GM12878 (cell line): Measurements from ENCODE around the gene GARIN5A. TPM values are rescaled to one million over a fixed set of nuclear protein-coding genes. Genes with fewer than 3 reads are reported as not detected.

Experiments
- ASH2L ChIP-seq: fragments of 300-600, 200-600 bp; sonication (generic); IDR thresholded peaks from 2 replicates; pipeline ENCODE4 v1.6.1; 2017; ENCODE audit warnings: low read depth, mild to moderate bottlenecking, borderline replicate concordance
- E4F1 ChIP-seq: fragments of 450-650 bp; IDR thresholded peaks from 2 replicates; pipeline ENCODE4 v1.6.1; 2018; ENCODE audit warnings: borderline replicate concordance, mild to moderate bottlenecking; ENCODE audit not compliant: partially characterized antibody
- TAF1 ChIP-seq: IDR thresholded peaks from 2 replicates; pipeline ENCODE4 v1.6.1; 2011; ENCODE audit warnings: mild to moderate bottlenecking, low read depth, low read length, borderline replicate concordance
- USF1 ChIP-seq: IDR thresholded peaks from 2 replicates; pipeline ENCODE4 v1.6.1; 2011; ENCODE audit warnings: borderline replicate concordance, low read depth, mild to moderate bottlenecking, moderate library complexity, mixed read lengths, low read length; ENCODE audit not compliant: insufficient read depth; ENCODE audit errors: extremely low read length
- polyA plus RNA-seq, 11 experiments: library from polyadenylated mRNA; depleted of rRNA in 4 of 11; unstranded in 6 of 11; stranded (reverse) in 5 of 11; fragments of >200 nt; fragmentation: Nextera tagmentation in 4 of 11; fragmentation: Illumina TruSeq in 1 of 11; extraction: Ambion mirVana in 4 of 11; extraction: Trizol in 1 of 11; gene quantifications; 1 replicate in 1 of 11; 2 replicates in 10 of 11; pipeline versions ENCODE4 v1.2.1 to v1.2.3, GENCODE V29; 2011 to 2016; ENCODE audit warnings: inconsistent platforms in 2 of 11, missing spikeins in 2 of 11, low read depth in 1 of 11
- total RNA-seq, 4 experiments: library from RNA; depleted of rRNA in 3 of 4; stranded (reverse); fragments of >200 nt in 3 of 4; fragmentation: Illumina TruSeq in 1 of 4; extraction: Trizol in 1 of 4; gene quantifications; 2 replicates each; pipeline versions ENCODE4 v1.2.1 to v1.2.3, GENCODE V29; 2013 to 2021
- TF ChIP-seq, protein P1 (sequence below): fragments of 450-650 bp; IDR thresholded peaks from 2 replicates; pipeline ENCODE4 v1.6.1; 2018; ENCODE audit warnings: mild to moderate bottlenecking, low read depth, moderate library complexity; ENCODE audit not compliant: partially characterized antibody
- TF ChIP-seq, protein P2 (sequence below): fragments of 450-650 bp; IDR thresholded peaks from 2 replicates; pipeline ENCODE4 v1.6.1; 2017; ENCODE audit warnings: antibody characterized with exemption, mild to moderate bottlenecking, moderate library complexity

The GARIN5A gene
- total and polyA plus RNA-seq, 10 of the 15 experiments (the other 5 are each of a cell fraction or from before 2014, with no cell fraction given) = 0.18 to 1.2 (median 0.24) TPM; not detected in 6

DNA sequence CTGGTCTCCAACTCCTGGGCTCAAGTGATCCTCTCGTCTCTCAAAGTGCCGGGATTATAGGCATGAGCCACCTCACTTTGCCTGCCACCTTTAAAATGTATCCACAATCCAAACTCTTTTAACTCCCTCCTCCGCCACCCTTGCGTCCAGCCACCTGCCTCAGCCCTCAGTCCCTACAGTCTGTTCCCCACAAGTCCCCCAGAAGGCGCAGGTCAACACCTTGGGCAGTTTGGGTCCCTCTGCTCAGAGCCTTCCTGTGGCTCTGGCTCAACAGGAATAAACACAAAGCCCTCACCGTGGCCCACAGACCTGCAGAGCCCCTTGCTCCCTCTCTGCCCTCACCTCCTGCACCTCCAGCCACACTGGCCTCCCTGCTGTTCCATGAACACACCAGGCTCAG is 7.8 kb downstream of the GARIN5A start (continued):
- TF ChIP-seq, protein P1, sequence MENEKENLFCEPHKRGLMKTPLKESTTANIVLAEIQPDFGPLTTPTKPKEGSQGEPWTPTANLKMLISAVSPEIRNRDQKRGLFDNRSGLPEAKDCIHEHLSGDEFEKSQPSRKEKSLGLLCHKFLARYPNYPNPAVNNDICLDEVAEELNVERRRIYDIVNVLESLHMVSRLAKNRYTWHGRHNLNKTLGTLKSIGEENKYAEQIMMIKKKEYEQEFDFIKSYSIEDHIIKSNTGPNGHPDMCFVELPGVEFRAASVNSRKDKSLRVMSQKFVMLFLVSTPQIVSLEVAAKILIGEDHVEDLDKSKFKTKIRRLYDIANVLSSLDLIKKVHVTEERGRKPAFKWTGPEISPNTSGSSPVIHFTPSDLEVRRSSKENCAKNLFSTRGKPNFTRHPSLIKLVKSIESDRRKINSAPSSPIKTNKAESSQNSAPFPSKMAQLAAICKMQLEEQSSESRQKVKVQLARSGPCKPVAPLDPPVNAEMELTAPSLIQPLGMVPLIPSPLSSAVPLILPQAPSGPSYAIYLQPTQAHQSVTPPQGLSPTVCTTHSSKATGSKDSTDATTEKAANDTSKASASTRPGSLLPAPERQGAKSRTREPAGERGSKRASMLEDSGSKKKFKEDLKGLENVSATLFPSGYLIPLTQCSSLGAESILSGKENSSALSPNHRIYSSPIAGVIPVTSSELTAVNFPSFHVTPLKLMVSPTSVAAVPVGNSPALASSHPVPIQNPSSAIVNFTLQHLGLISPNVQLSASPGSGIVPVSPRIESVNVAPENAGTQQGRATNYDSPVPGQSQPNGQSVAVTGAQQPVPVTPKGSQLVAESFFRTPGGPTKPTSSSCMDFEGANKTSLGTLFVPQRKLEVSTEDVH = no peak
- TF ChIP-seq ASH2L (no peak), E4F1 (no peak), USF1 (no peak), TAF1 (no peak)
- TF ChIP-seq, protein P2, sequence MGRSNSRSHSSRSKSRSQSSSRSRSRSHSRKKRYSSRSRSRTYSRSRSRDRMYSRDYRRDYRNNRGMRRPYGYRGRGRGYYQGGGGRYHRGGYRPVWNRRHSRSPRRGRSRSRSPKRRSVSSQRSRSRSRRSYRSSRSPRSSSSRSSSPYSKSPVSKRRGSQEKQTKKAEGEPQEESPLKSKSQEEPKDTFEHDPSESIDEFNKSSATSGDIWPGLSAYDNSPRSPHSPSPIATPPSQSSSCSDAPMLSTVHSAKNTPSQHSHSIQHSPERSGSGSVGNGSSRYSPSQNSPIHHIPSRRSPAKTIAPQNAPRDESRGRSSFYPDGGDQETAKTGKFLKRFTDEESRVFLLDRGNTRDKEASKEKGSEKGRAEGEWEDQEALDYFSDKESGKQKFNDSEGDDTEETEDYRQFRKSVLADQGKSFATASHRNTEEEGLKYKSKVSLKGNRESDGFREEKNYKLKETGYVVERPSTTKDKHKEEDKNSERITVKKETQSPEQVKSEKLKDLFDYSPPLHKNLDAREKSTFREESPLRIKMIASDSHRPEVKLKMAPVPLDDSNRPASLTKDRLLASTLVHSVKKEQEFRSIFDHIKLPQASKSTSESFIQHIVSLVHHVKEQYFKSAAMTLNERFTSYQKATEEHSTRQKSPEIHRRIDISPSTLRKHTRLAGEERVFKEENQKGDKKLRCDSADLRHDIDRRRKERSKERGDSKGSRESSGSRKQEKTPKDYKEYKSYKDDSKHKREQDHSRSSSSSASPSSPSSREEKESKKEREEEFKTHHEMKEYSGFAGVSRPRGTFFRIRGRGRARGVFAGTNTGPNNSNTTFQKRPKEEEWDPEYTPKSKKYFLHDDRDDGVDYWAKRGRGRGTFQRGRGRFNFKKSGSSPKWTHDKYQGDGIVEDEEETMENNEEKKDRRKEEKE = no peak
